ENCODE data around the gene YKT6. TPM values are rescaled to one million over a fixed set of nuclear protein-coding genes. Genes with fewer than 3 reads are reported as not detected.

YKT6 gene
- total and polyA plus RNA-seq, 2 donors (not counting 1 experiment from before 2014, with no cell fraction given), result 36.5 to 62.3 TPM

DNA sequence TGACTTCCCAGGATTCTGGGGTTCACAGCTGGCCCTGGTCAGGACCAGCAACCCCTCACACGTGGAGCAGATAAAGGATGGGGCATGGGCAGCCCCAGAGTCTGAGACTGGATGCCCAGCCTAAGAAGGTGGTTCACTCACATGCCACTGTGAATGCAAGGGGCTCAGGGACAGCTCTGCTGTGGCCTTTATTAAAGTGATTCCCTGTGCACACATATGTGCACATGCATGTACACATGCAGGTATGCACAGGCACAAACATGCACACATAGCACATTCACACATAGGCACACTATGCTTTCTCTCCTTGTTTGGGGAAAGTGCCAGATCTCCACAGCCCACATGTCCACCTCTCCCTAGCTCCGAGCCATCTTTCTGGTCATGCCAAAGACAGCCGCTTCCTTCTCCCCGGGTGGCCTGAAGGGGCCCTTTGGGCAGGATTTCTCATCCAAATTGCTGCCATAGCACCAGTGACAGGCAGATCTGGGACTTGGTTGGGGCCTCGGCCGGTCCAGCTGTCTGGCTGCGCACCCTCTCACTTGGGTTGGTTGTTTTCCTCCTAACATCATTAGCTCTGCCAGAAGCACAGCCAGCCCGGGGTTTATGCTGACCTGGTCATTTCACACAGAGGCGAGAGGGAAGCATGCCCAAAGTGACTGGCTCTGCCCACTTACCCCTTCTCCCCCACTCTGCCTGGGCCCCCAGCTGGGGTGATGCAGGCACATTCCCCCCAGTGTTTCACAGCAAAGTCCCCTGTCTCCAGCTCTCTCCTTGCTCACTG, 13.0 kb upstream of the YKT6 start:
- Histone ChIP-seq H3K4me2 (replicated peaks; ENCODE audit: low read depth, low read length, poor library complexity, severe bottlenecking) (no peak overlapping the region), H3K36me3 (replicated peaks in 1 of 2; ENCODE audit: control extremely low read depth in 1 of 2, control insufficient read depth in 1 of 2, extremely low read depth in 1 of 2, insufficient read depth in 2 of 2, low read length in 1 of 2) (no peaks in the 10 kb centered on the region), H4K20me1 (ENCODE audit: control insufficient read depth, insufficient read depth, low read length, poor library complexity, severe bottlenecking) (no peaks in the 10 kb centered on the region), H2AFZ (ENCODE audit: insufficient read depth, low read depth, low read length, poor library complexity, severe bottlenecking) (no peak overlapping the region), H3K79me2 (ENCODE audit: control insufficient read depth, insufficient read depth, low read length) (no peaks in the 10 kb centered on the region), H3K27ac (ENCODE audit: low read length in 2 of 2) (no peak overlapping the region), H3K27me3 (replicated peaks in 1 of 4; ENCODE audit: control extremely low read depth in 1 of 4, control insufficient read depth in 3 of 4, insufficient read depth in 4 of 4, low read length in 3 of 4) (peaks cover 0 to 2% (median 0%) of the 10 kb centered on the region in 4 experiments), H3K9ac (ENCODE audit: low read length) (no peak overlapping the region), H3K4me1 (ENCODE audit: control insufficient read depth in 2 of 2, insufficient read depth in 2 of 2, low read length in 2 of 2) (no peaks in the 10 kb centered on the region), H3K9me3 (ENCODE audit: control extremely low read depth in 1 of 3, control insufficient read depth in 2 of 3, insufficient read depth in 1 of 3, low read length in 2 of 3) (peaks cover 0 to 4% (median 0%) of the 10 kb centered on the region in 3 donors), H3K4me3 (ENCODE audit: control extremely low read depth in 1 of 5, extremely low read depth in 1 of 5, insufficient read depth in 1 of 5, low read depth in 2 of 5, low read length in 4 of 5) (no peak overlapping the region)
- DNase-seq, result no peak
- Mint-ChIP-seq H3K4me1 (no peaks in the 10 kb centered on the region), H3K9me3 (ENCODE audit: insufficient read depth) (no peaks in the 10 kb centered on the region), H3K27me3 (peaks cover 11% of the 10 kb centered on the region), H3K4me3 (no peak overlapping the region), H3K27ac (no peak overlapping the region)
- CTCF ChIA-PET, result no interaction called here
- 87% methylated on average over 9 of the region's 9 CpGs for WGBS (ENCODE audit: insufficient coverage)
- intact Hi-C loops (cut with micrococcal nuclease), result no loop called here
- no peak for ATAC-seq (ENCODE audit: low read depth)
- POLR2A ChIA-PET, result no interaction called here
- TF ChIP-seq EZH2 (IDR thresholded peaks at IDR 0.05; ENCODE audit: borderline replicate concordance, insufficient read depth, low read depth, low read length, poor library complexity, severe bottlenecking), result no peak
- TF ChIP-seq, protein P1, sequence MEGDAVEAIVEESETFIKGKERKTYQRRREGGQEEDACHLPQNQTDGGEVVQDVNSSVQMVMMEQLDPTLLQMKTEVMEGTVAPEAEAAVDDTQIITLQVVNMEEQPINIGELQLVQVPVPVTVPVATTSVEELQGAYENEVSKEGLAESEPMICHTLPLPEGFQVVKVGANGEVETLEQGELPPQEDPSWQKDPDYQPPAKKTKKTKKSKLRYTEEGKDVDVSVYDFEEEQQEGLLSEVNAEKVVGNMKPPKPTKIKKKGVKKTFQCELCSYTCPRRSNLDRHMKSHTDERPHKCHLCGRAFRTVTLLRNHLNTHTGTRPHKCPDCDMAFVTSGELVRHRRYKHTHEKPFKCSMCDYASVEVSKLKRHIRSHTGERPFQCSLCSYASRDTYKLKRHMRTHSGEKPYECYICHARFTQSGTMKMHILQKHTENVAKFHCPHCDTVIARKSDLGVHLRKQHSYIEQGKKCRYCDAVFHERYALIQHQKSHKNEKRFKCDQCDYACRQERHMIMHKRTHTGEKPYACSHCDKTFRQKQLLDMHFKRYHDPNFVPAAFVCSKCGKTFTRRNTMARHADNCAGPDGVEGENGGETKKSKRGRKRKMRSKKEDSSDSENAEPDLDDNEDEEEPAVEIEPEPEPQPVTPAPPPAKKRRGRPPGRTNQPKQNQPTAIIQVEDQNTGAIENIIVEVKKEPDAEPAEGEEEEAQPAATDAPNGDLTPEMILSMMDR (IDR thresholded peaks at IDR 0.05), result no peak

DNA sequence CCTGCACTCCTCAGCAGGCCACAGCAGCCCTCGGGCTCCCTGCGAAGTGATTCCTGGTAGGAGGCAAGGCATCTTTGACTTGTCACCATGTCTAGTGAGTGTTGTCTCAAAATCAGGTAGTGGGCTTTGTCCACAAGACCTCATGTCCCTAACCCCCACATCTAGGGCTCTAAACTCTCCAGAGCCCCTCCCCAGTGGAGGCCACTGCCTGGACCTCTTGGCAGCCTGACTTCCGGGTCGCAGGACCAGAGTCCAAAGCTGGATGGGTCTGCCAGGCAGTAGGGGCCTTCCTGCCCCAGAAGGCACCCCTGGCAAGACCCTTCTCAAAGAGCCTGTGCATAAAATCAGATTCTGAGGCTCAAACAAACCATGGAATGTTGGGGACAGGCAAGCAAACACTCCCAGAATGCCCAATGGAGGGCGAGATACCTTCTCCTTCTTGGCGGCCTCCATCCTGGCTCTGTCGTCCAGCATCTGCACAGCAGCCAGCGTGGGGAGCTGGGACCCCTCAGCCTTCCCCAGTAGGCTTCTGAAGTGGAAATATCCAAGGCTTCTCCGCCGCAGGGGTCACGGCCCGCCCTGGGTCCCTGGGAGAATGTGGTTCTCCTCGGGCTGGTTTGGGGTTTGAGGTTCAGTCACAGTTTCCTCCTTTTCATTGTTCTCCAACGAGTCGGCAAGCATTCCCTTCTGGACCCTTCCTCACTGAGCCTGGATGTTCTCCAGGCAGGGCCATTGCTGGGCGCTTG, 12.1 kb upstream of the YKT6 start:
- Histone ChIP-seq H2AFZ (ENCODE audit: insufficient read depth, low read depth, low read length, poor library complexity, severe bottlenecking) (no peak overlapping the region), H3K4me3 (ENCODE audit: control extremely low read depth in 1 of 5, extremely low read depth in 1 of 5, insufficient read depth in 1 of 5, low read depth in 2 of 5, low read length in 4 of 5) (no peak overlapping the region), H3K27me3 (replicated peaks in 1 of 4; ENCODE audit: control extremely low read depth in 1 of 4, control insufficient read depth in 3 of 4, insufficient read depth in 4 of 4, low read length in 3 of 4) (no peaks in the 10 kb centered on the region), H3K9me3 (ENCODE audit: control extremely low read depth in 1 of 3, control insufficient read depth in 2 of 3, insufficient read depth in 1 of 3, low read length in 2 of 3) (no peaks in the 10 kb centered on the region), H3K27ac (ENCODE audit: low read length in 2 of 2) (no peak overlapping the region), H3K4me1 (ENCODE audit: control insufficient read depth in 2 of 2, insufficient read depth in 2 of 2, low read length in 2 of 2) (no peaks in the 10 kb centered on the region), H3K36me3 (replicated peaks in 1 of 2; ENCODE audit: control extremely low read depth in 1 of 2, control insufficient read depth in 1 of 2, extremely low read depth in 1 of 2, insufficient read depth in 2 of 2, low read length in 1 of 2) (no peaks in the 10 kb centered on the region), H4K20me1 (ENCODE audit: control insufficient read depth, insufficient read depth, low read length, poor library complexity, severe bottlenecking) (no peaks in the 10 kb centered on the region), H3K9ac (ENCODE audit: low read length) (no peak overlapping the region), H3K4me2 (replicated peaks; ENCODE audit: low read depth, low read length, poor library complexity, severe bottlenecking) (no peak overlapping the region), H3K79me2 (ENCODE audit: control insufficient read depth, insufficient read depth, low read length) (no peaks in the 10 kb centered on the region)
- ChIA-PET POLR2A (no interaction called here), CTCF (no interaction called here)
- TF ChIP-seq, protein P1 (IDR thresholded peaks at IDR 0.05), result no peak
- TF ChIP-seq EZH2 (IDR thresholded peaks at IDR 0.05; ENCODE audit: borderline replicate concordance, insufficient read depth, low read depth, low read length, poor library complexity, severe bottlenecking), result no peak
- WGBS (ENCODE audit: insufficient coverage), result 83% methylated on average over 12 of the region's 16 CpGs
- Mint-ChIP-seq H3K9me3 (ENCODE audit: insufficient read depth) (no peaks in the 10 kb centered on the region), H3K27me3 (peaks cover 11% of the 10 kb centered on the region), H3K27ac (no peak overlapping the region), H3K4me1 (no peaks in the 10 kb centered on the region), H3K4me3 (no peak overlapping the region)
- intact Hi-C loops (cut with micrococcal nuclease), result no loop called here
- DNase-seq (no peak), ATAC-seq (ENCODE audit: low read depth) (no peak)

Measured in B cell (primary cell).